A673 (cell line): ENCODE measurements around the gene ZNF132. TPM values are rescaled to one million over a fixed set of nuclear protein-coding genes. Genes with fewer than 3 reads are reported as not detected.

Source experiments
- BruUV-seq: library from RNA; stranded (reverse); fragments of 400-500 nt; replicated peaks from 2 replicates; lab custom pipeline; 2021; lab: Mats Ljungman, UMichigan
- CTCF ChIA-PET: fragments of 300-600 bp; sonication (Branson Sonifier 250); formaldehyde crosslinking; loops from one replicate; lab custom pipeline; 2022; ENCODE audit warnings: antibody characterized with exemption; lab: Charles Lee
- POLR2A ChIA-PET: fragments of 300-600 bp; sonication (Branson Sonifier 250); formaldehyde crosslinking; loops from one replicate; lab custom pipeline; 2022; ENCODE audit warnings: antibody characterized with exemption; ENCODE audit not compliant: low non-redundant PET; lab: Charles Lee
- DNase-seq: peaks from one replicate; pipeline ENCODE4 v3.0.0-alpha.2; 2015; ENCODE audit warnings: low spot score
- H3K27ac ChIP-seq: fragments of 200-600 bp; sonication (generic); 2 replicates; pipeline ENCODE4 v1.5.1; 2016; ENCODE audit warnings: mixed run types, low read depth, mild to moderate bottlenecking, mixed read lengths, antibody characterized with exemption, low read length; ENCODE audit not compliant: poor library complexity, severe bottlenecking
- H3K27me3 ChIP-seq: fragments of 200-600 bp; sonication (generic); replicated peaks from 2 replicates; pipeline ENCODE4 v1.6.1; 2017; ENCODE audit warnings: mixed run types, low read depth, mild to moderate bottlenecking, mixed read lengths, antibody characterized with exemption, low read length; ENCODE audit not compliant: insufficient read depth, poor library complexity
- H3K36me3 ChIP-seq: fragments of 200-600 bp; sonication (generic); 2 replicates; pipeline ENCODE4 v1.6.1; 2016; ENCODE audit warnings: mixed run types, mild to moderate bottlenecking, mixed read lengths, antibody characterized with exemption, low read length; ENCODE audit not compliant: insufficient read depth, poor library complexity, severe bottlenecking
- H3K4me1 ChIP-seq: fragments of 200-600 bp; sonication (generic); 2 replicates; pipeline ENCODE4 v1.6.1; 2017; ENCODE audit warnings: mixed run types, mild to moderate bottlenecking, mixed read lengths, antibody characterized with exemption, low read length; ENCODE audit not compliant: insufficient read depth, poor library complexity, severe bottlenecking
- H3K4me3 ChIP-seq: fragments of 200-600 bp; sonication (generic); 2 replicates; pipeline ENCODE4 v1.5.1; 2016; ENCODE audit warnings: low read depth, mixed run types, mild to moderate bottlenecking, mixed read lengths, low read length; ENCODE audit not compliant: poor library complexity, severe bottlenecking
- H3K9me3 ChIP-seq: fragments of 200-600 bp; sonication (generic); 2 replicates; pipeline ENCODE4 v1.6.1; 2016; ENCODE audit warnings: mixed run types, low read depth, mild to moderate bottlenecking, mixed read lengths, antibody characterized with exemption, low read length; ENCODE audit not compliant: poor library complexity, severe bottlenecking
- EZH2 ChIP-seq: fragments of 200-600 bp; sonication (generic); IDR thresholded peaks from 2 replicates; pipeline ENCODE4 v1.6.1; 2017; ENCODE audit warnings: borderline replicate concordance, low read depth, mild to moderate bottlenecking, mixed read lengths, antibody characterized with exemption, low read length; ENCODE audit not compliant: poor library complexity, severe bottlenecking
- intact Hi-C: fragments of 100-400 bp; cut with micrococcal nuclease; formaldehyde crosslinking; loops from one replicate; pipeline ENCODE4 v1.10.0; 2022; ENCODE audit not compliant: unreplicated experiment
- microRNA-seq: library from miRNA; unstranded; fragments of <30 nt; microRNA quantifications from one replicate; pipeline ENCODE4 v1.2.0, GENCODE V29; 2021
- total RNA-seq: library from RNA; stranded (reverse); gene quantifications from 2 replicates; pipeline ENCODE4 v1.2.3, GENCODE V29; 2021
- TF ChIP-seq, protein P1 (sequence below): fragments of 300-800, 200-600 bp; sonication (generic); conservative IDR thresholded peaks from 2 replicates; pipeline ENCODE4 v1.5.1; 2017; ENCODE audit warnings: low read depth, mild to moderate bottlenecking, antibody characterized with exemption, low read length, moderate library complexity, mixed read lengths

The ZNF132 gene
- total RNA-seq, 1 experiment from 2014 or later = 9.1 TPM

DNA sequence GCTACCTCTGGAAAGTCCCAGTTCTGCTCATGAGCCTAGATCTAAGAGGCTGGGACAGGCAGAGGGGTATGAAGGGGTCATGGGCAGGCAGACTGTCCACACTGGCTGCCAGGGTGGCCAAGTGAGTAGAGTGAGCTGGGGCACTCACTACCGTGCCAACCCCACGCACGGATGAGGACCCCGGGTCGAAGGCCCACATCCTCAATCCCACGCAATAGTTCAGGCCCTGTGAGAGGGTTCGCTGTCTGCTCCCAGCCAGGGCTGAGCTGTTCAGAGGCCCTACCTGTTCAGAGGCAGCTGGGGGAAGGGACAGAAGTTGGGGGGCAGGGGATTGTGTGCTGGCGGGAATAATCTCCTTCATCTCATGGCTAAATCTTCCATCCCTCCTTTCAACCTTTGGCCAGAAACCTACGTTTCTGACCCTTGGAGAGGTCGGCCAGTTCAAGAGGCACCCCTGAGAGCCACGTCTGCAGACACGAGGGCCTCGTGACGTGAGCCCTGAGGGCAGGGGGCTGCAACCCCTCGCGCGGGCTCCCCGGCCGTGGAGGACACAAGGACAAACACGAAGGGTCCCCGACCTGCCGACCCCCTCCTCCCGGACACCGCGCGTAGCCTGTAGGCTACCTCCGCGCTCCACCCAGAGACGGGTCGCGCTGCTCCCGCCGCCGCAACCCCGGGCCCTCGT lies 53.9 kb downstream of the ZNF132 start:
- POLR2A ChIA-PET = no interaction called here

DNA sequence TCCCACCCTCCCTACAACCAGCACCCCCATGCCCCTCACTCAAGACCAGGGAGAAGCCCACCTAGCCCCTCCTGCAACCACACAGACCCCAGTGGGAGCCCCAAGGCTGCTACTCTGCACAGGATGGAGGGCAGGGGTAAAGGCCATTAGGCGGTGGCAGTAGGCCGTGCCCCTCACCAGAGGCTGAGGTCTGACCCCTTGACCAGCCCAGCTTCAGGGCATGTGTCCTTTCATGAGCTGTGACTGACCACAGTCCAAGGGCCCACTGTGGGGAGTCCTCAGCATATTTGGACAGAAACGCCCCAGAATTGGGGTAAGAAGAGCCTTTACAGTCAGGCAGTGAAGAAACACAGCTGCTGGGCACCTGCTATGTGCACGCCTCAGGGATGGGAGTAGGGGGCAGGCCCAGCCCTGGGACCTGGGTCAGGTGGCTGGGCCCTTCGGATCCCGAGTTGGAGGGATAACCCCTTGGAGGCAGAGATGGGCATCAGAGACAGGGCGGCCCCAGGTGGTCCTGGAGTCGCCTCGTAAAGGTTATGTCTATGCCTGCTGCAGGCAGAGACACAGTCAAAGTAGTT lies 54.6 kb downstream of the ZNF132 start:
- TF ChIP-seq, protein P1, sequence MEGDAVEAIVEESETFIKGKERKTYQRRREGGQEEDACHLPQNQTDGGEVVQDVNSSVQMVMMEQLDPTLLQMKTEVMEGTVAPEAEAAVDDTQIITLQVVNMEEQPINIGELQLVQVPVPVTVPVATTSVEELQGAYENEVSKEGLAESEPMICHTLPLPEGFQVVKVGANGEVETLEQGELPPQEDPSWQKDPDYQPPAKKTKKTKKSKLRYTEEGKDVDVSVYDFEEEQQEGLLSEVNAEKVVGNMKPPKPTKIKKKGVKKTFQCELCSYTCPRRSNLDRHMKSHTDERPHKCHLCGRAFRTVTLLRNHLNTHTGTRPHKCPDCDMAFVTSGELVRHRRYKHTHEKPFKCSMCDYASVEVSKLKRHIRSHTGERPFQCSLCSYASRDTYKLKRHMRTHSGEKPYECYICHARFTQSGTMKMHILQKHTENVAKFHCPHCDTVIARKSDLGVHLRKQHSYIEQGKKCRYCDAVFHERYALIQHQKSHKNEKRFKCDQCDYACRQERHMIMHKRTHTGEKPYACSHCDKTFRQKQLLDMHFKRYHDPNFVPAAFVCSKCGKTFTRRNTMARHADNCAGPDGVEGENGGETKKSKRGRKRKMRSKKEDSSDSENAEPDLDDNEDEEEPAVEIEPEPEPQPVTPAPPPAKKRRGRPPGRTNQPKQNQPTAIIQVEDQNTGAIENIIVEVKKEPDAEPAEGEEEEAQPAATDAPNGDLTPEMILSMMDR = no peak
- no peak for TF ChIP-seq EZH2
- ChIA-PET POLR2A (no interaction called here), CTCF (no interaction called here)
- Histone ChIP-seq H3K27me3 (no peaks in the 10 kb centered on the region), H3K36me3 (peaks cover 23% of the 10 kb centered on the region), H3K9me3 (no peaks in the 10 kb centered on the region), H3K4me1 (peaks cover 21% of the 10 kb centered on the region), H3K4me3 (peak overlapping the region; percentile 76), H3K27ac (peak overlapping the region; percentile 98)
- intact Hi-C loops = no loop called here
- no TSS peak for BruUV-seq
- DNase-seq = no peak

More for the DNA sequence above, 53.9 kb downstream of the ZNF132 start:
- no TSS peak for BruUV-seq
- Histone ChIP-seq H3K4me1 (peaks cover 21% of the 10 kb centered on the region), H3K36me3 (peaks cover 30% of the 10 kb centered on the region), H3K4me3 (peak overlapping the region; percentile 76), H3K27me3 (no peaks in the 10 kb centered on the region), H3K27ac (peak overlapping the region; percentile 98), H3K9me3 (no peaks in the 10 kb centered on the region)
- TF ChIP-seq, protein P1 = no peak
- no peak for TF ChIP-seq EZH2
- DNase-seq = no peak
- intact Hi-C loops = no loop called here
- CTCF ChIA-PET = no interaction called here

DNA sequence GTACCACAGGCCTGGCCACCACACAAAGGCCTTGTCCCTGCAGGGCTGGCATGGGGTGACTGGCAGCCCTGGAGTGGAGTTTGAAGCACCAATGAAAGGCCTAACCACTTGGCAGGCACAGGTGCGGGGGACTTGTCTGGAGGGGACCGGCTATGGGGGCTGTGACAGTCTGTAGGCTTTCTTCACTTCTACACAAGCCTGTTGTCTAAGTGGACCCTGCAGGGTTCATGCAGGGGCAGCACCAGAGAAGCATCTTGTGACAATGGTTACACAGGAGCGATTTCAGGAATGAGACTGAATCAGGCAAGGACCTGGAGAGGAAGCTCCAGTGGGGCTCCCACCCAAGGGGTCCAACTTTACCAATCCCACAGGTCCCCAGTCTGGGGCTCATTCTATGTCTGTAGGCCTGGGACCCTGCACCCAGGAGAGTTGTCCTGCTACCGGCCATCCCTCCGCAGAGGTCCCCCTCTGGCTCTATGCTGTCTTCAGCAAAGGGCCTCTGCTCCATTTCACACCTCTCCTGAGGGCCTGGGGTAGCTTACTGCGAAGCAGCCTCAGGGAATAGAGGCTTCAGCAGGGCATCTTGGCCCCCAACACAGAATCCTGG lies 56.9 kb downstream of the ZNF132 start:
- Histone ChIP-seq H3K4me1 (peaks cover 8% of the 10 kb centered on the region), H3K36me3 (peaks cover 4% of the 10 kb centered on the region), H3K9me3 (no peaks in the 10 kb centered on the region), H3K27me3 (no peaks in the 10 kb centered on the region), H3K27ac (no peak overlapping the region), H3K4me3 (no peak overlapping the region)
- BruUV-seq = no TSS peak
- no peak for DNase-seq
- TF ChIP-seq, protein P1 = no peak
- TF ChIP-seq EZH2 = no peak
- ChIA-PET CTCF (no interaction called here), POLR2A (no interaction called here)
- intact Hi-C loops = no loop called here

Small RNAs within 50 kb of the gene (microRNA-seq; reads per million reads assigned to microRNA genes)
- not detected for gene MIR4754

Other genes with a start within 250 kb of the ZNF132 start
- 44.8 and 50.5 TPM in 2 replicates for gene ZNF544, start 211.2 kb downstream of the ZNF132 start, total RNA-seq
- gene ZNF8, start 161.2 kb downstream of the ZNF132 start, total RNA-seq = 11.9 and 12.5 TPM in 2 replicates
- gene ERVK3-1, start 134.8 kb downstream of the ZNF132 start, total RNA-seq = 57.8 and 77.1 TPM in 2 replicates
- 3.2 and 4.2 TPM in 2 replicates for gene ZSCAN22, start 113.2 kb downstream of the ZNF132 start, total RNA-seq
- 15.2 and 18.2 TPM in 2 replicates for gene A1BG, start 86.7 kb downstream of the ZNF132 start, total RNA-seq
- 2.6 and 3.4 TPM in 2 replicates for gene ZNF497, start 77.4 kb downstream of the ZNF132 start, total RNA-seq
- gene ZNF837, start 59.1 kb downstream of the ZNF132 start, total RNA-seq = 1.3 and 1.8 TPM in 2 replicates
- 1,249 and 1,257 TPM in 2 replicates for gene RPS5, start 52.9 kb downstream of the ZNF132 start, total RNA-seq
- gene RNF225, start 44.5 kb downstream of the ZNF132 start, total RNA-seq = 0.60 and 0.74 TPM in 2 replicates
- 20.9 and 21.6 TPM in 2 replicates for gene ZNF584, start 31.5 kb downstream of the ZNF132 start, total RNA-seq
- 6.8 and 7.9 TPM in 2 replicates for gene ZNF324B, start 11.5 kb upstream of the ZNF132 start, total RNA-seq
- 11.0 and 12.7 TPM in 2 replicates for gene ZNF324, start 26.9 kb upstream of the ZNF132 start, total RNA-seq
- gene ZNF446, start 36.2 kb upstream of the ZNF132 start, total RNA-seq = 7.7 and 11.8 TPM in 2 replicates
- gene SLC27A5, start 71.8 kb upstream of the ZNF132 start, total RNA-seq = 24.1 and 24.9 TPM in 2 replicates
- gene ZBTB45, start 79.7 kb upstream of the ZNF132 start, total RNA-seq = 24.3 and 25.0 TPM in 2 replicates
- gene TRIM28, start 103.9 kb upstream of the ZNF132 start, total RNA-seq = 985 and 1,038 TPM in 2 replicates
- 57.6 and 69.8 TPM in 2 replicates for gene CHMP2A, start 115.0 kb upstream of the ZNF132 start, total RNA-seq
- 182 and 185 TPM in 2 replicates for gene UBE2M, start 118.5 kb upstream of the ZNF132 start, total RNA-seq
- 18.2 and 20.3 TPM in 2 replicates for gene MZF1, start 133.2 kb upstream of the ZNF132 start, total RNA-seq